ENCODE measurements around the gene DLG2. TPM values are rescaled to one million over a fixed set of nuclear protein-coding genes. Genes with fewer than 3 reads are reported as not detected.

Gene DLG2
- total and polyA plus RNA-seq, 2 of the 4 experiments (the other 2 are of a cell fraction) = 0.31 to 0.36 TPM

DNA sequence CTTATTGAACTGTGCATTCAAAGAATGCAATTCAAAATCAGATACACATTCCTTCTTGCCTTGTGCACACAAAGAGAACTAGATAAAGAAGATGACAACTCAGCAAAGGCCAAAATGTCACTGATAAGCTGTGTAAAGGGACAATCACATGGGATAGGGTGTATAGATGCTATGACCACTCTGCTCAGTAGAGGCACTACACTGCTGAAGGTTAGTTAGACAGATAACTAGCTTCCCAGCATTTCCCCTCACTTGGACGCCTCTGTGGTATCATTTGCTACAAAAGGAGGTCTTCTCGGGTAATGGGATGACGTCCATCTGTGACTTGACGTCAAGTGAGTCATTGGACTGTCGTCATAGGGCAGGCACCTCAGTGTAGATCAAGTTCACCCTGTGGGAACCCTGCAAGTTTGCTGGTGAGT is 1916.0 kb downstream of the DLG2 start:
- Histone ChIP-seq H4K20me1 (ENCODE audit: insufficient read depth, low read length) (no peaks in the 10 kb centered on the region), H3K18ac (ENCODE audit: low read depth, low read length) (no peak overlapping the region), H3K27me3 (ENCODE audit: control insufficient read depth, insufficient read depth, low read length) (no peaks in the 10 kb centered on the region; the same call in 1 of the 2 replicates), H4K8ac (ENCODE audit: low read depth in 2 of 2, low read length in 2 of 2) (no peak overlapping the region), H3K9me1 (ENCODE audit: insufficient read depth, low read length) (no peaks in the 10 kb centered on the region), H2BK15ac (ENCODE audit: low read depth, low read length) (no peak overlapping the region), H4K91ac (ENCODE audit: insufficient read depth, low read depth, low read length) (no peak overlapping the region), H3K56ac (ENCODE audit: extremely low read depth, insufficient read depth, low read length) (no peak overlapping the region), H2BK20ac (ENCODE audit: low read depth, low read length) (no peak overlapping the region), H3K14ac (replicated peaks; ENCODE audit: low read depth, low read length) (no peak overlapping the region), H3K36me3 (ENCODE audit: control insufficient read depth, insufficient read depth, low read length) (no peaks in the 10 kb centered on the region), H2BK120ac (ENCODE audit: low read depth, low read length) (no peak overlapping the region), H3K4me2 (ENCODE audit: low read depth, low read length) (no peak overlapping the region), H2AFZ (replicated peaks; ENCODE audit: low read length, poor library complexity) (no peak overlapping the region), H2AK5ac (ENCODE audit: low read depth, low read length) (no peak overlapping the region), H3K27ac (ENCODE audit: insufficient read depth, low read length) (no peak overlapping the region), H3K4me1 (ENCODE audit: control insufficient read depth, insufficient read depth, low read length) (no peaks in the 10 kb centered on the region), H3K9ac (ENCODE audit: low read depth, low read length) (no peak overlapping the region), H3K4ac (ENCODE audit: low read depth, low read length) (no peak overlapping the region), H2BK5ac (ENCODE audit: low read depth, low read length, poor library complexity, severe bottlenecking) (no peak overlapping the region), H3K23ac (ENCODE audit: low read depth, low read length) (no peak overlapping the region), H2AK9ac (replicated peaks; ENCODE audit: low read depth, low read length, poor library complexity) (no peak overlapping the region), H4K5ac (ENCODE audit: low read depth, low read length) (no peak overlapping the region), H3K4me3 (ENCODE audit: insufficient read depth, low read depth, low read length) (no peak overlapping the region), H3K79me1 (ENCODE audit: low read depth in 1 of 2, low read length in 2 of 2) (no peaks in the 10 kb centered on the region), H3K9me3 (ENCODE audit: control insufficient read depth, insufficient read depth, low read length) (no peaks in the 10 kb centered on the region)
- in situ Hi-C loops (cut with MboI; ENCODE audit: low sequenced_read_pairs) (no loop called here), intact Hi-C loops (cut with micrococcal nuclease) (no loop called here), dilution Hi-C loops (cut with HindIII; ENCODE audit: low sequenced_read_pairs, unreplicated experiment) (no loop called here)
- CTCF ChIA-PET = no interaction called here
- no peak for ATAC-seq (ENCODE audit: low read depth)
- POLR2A ChIA-PET (ENCODE audit: unreplicated experiment) = no interaction called here
- TF ChIP-seq, protein P1, sequence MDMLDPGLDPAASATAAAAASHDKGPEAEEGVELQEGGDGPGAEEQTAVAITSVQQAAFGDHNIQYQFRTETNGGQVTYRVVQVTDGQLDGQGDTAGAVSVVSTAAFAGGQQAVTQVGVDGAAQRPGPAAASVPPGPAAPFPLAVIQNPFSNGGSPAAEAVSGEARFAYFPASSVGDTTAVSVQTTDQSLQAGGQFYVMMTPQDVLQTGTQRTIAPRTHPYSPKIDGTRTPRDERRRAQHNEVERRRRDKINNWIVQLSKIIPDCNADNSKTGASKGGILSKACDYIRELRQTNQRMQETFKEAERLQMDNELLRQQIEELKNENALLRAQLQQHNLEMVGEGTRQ (IDR thresholded peaks at IDR 0.05; ENCODE audit: low read depth, low read length) = no peak
- TF ChIP-seq MAZ (IDR thresholded peaks at IDR 0.05; ENCODE audit: borderline replicate concordance, low read depth, low read length) (no peak), CEBPB (IDR thresholded peaks at IDR 0.05; ENCODE audit: low read depth, low read length) (no peak), BHLHE40 (IDR thresholded peaks at IDR 0.05; ENCODE audit: low read depth, low read length) (no peak), SMC3 (IDR thresholded peaks at IDR 0.05; ENCODE audit: low read depth, low read length) (no peak), NFE2L2 (IDR thresholded peaks at IDR 0.05; ENCODE audit: low read depth, low read length) (no peak), MXI1 (IDR thresholded peaks at IDR 0.05; ENCODE audit: borderline replicate concordance, low read depth, low read length) (no peak), RCOR1 (IDR thresholded peaks at IDR 0.05; ENCODE audit: insufficient replicate concordance, low read length) (no peak), FOS (IDR thresholded peaks at IDR 0.05; ENCODE audit: low read depth, low read length) (no peak), MAFK (IDR thresholded peaks at IDR 0.05; ENCODE audit: low read depth, low read length) (no peak), RAD21 (IDR thresholded peaks at IDR 0.05; ENCODE audit: low read length) (no peak), POLR2A (IDR thresholded peaks at IDR 0.05; ENCODE audit: low read depth, low read length) (no peak), CHD1 (IDR thresholded peaks at IDR 0.05; ENCODE audit: low read depth, low read length) (no peak)
- TF ChIP-seq, protein P2, sequence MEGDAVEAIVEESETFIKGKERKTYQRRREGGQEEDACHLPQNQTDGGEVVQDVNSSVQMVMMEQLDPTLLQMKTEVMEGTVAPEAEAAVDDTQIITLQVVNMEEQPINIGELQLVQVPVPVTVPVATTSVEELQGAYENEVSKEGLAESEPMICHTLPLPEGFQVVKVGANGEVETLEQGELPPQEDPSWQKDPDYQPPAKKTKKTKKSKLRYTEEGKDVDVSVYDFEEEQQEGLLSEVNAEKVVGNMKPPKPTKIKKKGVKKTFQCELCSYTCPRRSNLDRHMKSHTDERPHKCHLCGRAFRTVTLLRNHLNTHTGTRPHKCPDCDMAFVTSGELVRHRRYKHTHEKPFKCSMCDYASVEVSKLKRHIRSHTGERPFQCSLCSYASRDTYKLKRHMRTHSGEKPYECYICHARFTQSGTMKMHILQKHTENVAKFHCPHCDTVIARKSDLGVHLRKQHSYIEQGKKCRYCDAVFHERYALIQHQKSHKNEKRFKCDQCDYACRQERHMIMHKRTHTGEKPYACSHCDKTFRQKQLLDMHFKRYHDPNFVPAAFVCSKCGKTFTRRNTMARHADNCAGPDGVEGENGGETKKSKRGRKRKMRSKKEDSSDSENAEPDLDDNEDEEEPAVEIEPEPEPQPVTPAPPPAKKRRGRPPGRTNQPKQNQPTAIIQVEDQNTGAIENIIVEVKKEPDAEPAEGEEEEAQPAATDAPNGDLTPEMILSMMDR (conservative IDR thresholded peaks at IDR 0.05; ENCODE audit: low read depth, low read length) = no peak
- DNase-seq = peak; percentile 15
- BruUV-seq (replicated peaks) = no TSS peak
- WGBS, 2 experiments (ENCODE audit: extremely low coverage in 2 of 2, insufficient read length in 1 of 2) = 83% methylated on average over 4 of the region's 5 CpGs; no CpG with 5 or more reads in 1 of the 2 experiments

Data from IMR-90 (cell line).